K562 (cell line): ENCODE measurements around the gene COL28A1.

Source experiments
- CTBP1 ChIP-seq: fragments of 450-650 bp; IDR thresholded peaks from 2 replicates; pipeline ENCODE4 v1.6.1; 2016; ENCODE audit warnings: borderline replicate concordance
- MYC ChIP-seq, 2 experiments: fragments of 250-450 bp in 1 of 2; sonication (Bioruptor Pico) in 1 of 2; IDR thresholded peaks; 2 replicates each; pipeline versions ENCODE4 v1.5.1 to v1.6.1; 2012 to 2021; ENCODE audit warnings: low read depth in 2 of 2, borderline replicate concordance in 1 of 2, improper control_type of control experiment in 1 of 2, low read length in 1 of 2, mild to moderate bottlenecking in 1 of 2, moderate library complexity in 1 of 2
- NFXL1 ChIP-seq: fragments of 450-650 bp; formaldehyde crosslinking; IDR thresholded peaks from 2 replicates; pipeline ENCODE4 v1.4.0; 2021; ENCODE audit warnings: mild to moderate bottlenecking
- POLR2A ChIP-seq: fragments of 450-650 bp; conservative IDR thresholded peaks from 2 replicates; pipeline ENCODE4 v1.6.1; 2016
- TEAD2 ChIP-seq: fragments of 450-650 bp; IDR thresholded peaks from 2 replicates; pipeline ENCODE4 v1.6.1; 2016; ENCODE audit warnings: missing genetic modification characterization, control low read depth, missing compliant biosample characterization
- TF ChIP-seq, protein P1 (sequence below): fragments of 450-650 bp; IDR thresholded peaks from 2 replicates; pipeline ENCODE4 v1.7.1; 2018; ENCODE audit warnings: mild to moderate bottlenecking, low read depth; ENCODE audit not compliant: partially characterized antibody
- TF ChIP-seq, protein P2 (sequence below), 3 experiments: IDR thresholded peaks in 2 of 3; conservative IDR thresholded peaks in 1 of 3; 2 replicates each; pipeline ENCODE4 v1.5.1; 2011 to 2012; ENCODE audit warnings: low read length in 3 of 3, mild to moderate bottlenecking in 3 of 3, control low read depth in 2 of 3, improper control_type of control experiment in 1 of 3, inconsistent platforms in 1 of 3, low read depth in 1 of 3, mixed read lengths in 1 of 3, moderate library complexity in 1 of 3; ENCODE audit not compliant: insufficient read depth in 2 of 3

DNA sequence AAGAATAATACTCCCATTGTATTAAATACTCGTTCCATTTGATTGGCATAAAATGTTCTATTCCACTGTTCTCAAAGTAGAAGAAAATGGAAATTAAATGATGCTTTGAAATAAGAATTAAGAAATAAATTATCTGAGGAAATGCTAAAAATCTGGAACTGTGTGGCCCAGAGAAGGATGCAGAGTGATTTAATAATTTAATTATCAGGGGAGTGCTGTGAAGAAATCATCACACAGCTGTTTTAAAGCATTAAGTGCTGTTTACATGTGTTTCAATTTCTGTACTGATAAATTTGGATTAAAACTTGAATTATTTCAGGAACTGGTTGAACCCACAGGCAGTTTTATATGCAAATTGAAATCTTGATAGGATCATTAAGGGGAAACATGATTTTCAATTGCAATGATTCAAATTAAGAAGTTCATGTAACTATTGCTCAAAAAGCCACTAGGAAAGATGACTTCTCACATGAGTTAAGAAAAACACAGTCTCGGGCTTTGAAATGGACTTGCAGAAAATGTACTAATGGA, 56.3 kb downstream of the COL28A1 start:
- TF ChIP-seq, protein P1, sequence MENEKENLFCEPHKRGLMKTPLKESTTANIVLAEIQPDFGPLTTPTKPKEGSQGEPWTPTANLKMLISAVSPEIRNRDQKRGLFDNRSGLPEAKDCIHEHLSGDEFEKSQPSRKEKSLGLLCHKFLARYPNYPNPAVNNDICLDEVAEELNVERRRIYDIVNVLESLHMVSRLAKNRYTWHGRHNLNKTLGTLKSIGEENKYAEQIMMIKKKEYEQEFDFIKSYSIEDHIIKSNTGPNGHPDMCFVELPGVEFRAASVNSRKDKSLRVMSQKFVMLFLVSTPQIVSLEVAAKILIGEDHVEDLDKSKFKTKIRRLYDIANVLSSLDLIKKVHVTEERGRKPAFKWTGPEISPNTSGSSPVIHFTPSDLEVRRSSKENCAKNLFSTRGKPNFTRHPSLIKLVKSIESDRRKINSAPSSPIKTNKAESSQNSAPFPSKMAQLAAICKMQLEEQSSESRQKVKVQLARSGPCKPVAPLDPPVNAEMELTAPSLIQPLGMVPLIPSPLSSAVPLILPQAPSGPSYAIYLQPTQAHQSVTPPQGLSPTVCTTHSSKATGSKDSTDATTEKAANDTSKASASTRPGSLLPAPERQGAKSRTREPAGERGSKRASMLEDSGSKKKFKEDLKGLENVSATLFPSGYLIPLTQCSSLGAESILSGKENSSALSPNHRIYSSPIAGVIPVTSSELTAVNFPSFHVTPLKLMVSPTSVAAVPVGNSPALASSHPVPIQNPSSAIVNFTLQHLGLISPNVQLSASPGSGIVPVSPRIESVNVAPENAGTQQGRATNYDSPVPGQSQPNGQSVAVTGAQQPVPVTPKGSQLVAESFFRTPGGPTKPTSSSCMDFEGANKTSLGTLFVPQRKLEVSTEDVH = no peak
- TF ChIP-seq NFXL1 (CRISPR knock-in tag) = no peak
- TF ChIP-seq, protein P2, sequence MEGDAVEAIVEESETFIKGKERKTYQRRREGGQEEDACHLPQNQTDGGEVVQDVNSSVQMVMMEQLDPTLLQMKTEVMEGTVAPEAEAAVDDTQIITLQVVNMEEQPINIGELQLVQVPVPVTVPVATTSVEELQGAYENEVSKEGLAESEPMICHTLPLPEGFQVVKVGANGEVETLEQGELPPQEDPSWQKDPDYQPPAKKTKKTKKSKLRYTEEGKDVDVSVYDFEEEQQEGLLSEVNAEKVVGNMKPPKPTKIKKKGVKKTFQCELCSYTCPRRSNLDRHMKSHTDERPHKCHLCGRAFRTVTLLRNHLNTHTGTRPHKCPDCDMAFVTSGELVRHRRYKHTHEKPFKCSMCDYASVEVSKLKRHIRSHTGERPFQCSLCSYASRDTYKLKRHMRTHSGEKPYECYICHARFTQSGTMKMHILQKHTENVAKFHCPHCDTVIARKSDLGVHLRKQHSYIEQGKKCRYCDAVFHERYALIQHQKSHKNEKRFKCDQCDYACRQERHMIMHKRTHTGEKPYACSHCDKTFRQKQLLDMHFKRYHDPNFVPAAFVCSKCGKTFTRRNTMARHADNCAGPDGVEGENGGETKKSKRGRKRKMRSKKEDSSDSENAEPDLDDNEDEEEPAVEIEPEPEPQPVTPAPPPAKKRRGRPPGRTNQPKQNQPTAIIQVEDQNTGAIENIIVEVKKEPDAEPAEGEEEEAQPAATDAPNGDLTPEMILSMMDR (IDR thresholded peaks at IDR 0.05 in 2 of 3, conservative IDR thresholded peaks at IDR 0.05 in 1 of 3; ENCODE audit: insufficient read depth in 2 of 3, low read depth in 1 of 3, low read length in 3 of 3) = no peak
- no peak for TF ChIP-seq POLR2A
- TF ChIP-seq MYC (IDR thresholded peaks at IDR 0.05; ENCODE audit: low read depth, low read length) = no peak
- no peak for TF ChIP-seq MYC (CRISPR knock-in tag; IDR thresholded peaks at IDR 0.05; ENCODE audit: borderline replicate concordance, low read depth)
- no peak for TF ChIP-seq CTBP1
- TF ChIP-seq TEAD2 (tag) = no peak
